GM21723 (cell line): ENCODE results near the gene ZNF506.
A peak's percentile ranks its signal among the peaks of the same experiment; 100 is the strongest.
"Not testable (repeated sequence)": the region's sequence is repeated elsewhere in the genome, so short reads cannot be mapped to it uniquely, and the experiment has no call there.

Experiments
- ATAC-seq: cut with Tn5 transposase; IDR thresholded peaks from one replicate; pipeline ENCODE4 v1.9.1; 2021; ENCODE audit warnings: mild to moderate bottlenecking, moderate library complexity; ENCODE audit not compliant: unreplicated experiment

Gene ZNF506

DNA sequence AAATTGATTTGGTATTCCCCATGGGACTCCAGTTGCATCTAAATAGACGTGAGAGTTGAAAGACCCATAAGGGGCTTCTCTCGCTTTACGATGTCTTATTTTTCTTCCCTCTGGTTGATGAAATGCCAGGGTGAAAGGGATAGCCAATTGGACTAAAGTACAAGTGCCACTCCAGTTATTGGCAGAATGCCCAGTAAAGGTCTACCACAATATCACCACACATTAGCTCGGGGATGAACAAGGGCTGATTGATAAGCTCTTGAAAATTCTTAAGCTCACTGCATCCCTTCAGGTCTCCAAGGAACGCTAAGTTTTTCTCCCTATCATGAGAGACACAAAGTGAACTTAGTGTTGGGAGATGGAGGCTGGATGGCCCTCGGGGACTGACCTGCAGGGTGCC is 39.8 kb downstream of the ZNF506 start:
- not testable (repeated sequence) for ATAC-seq

DNA sequence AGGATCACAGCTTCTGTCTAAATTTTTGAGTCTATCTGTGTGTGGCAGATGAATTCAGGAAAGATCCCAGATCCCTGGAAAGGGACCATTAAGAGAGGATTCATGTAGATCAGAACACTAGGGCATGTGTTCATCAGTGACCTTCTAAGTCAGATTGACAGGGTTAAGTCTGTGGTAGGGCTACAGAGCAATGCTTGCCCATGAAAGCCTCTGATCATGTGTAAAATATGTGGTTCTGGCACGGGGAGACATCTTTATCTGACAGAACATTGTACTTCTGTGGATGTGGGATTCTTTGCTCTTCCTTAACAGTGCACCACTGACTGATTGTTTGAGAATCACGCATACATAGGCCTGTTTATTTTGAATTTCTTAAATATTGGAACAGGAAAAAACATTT is 42.9 kb downstream of the ZNF506 start:
- no peak for ATAC-seq

DNA sequence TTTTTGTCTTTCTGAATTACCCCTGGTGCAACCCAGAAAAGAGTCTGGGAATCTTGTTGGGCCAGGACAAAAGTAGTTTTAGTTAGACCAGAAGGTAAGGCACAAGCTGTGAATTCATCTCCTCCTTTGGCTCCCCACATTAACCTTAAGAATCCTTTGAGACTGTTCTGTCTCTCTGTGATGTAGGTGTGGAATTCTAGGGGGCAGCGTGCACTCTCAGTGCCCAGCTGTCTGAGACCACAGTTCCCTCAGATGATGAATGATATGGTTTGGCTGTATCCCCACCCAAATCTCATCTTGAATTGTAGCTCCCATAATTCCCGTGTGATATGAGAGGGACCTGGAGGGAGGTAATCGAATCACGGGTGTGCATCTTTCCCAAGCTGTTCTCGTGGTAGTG is 43.9 kb downstream of the ZNF506 start:
- no peak for ATAC-seq

DNA sequence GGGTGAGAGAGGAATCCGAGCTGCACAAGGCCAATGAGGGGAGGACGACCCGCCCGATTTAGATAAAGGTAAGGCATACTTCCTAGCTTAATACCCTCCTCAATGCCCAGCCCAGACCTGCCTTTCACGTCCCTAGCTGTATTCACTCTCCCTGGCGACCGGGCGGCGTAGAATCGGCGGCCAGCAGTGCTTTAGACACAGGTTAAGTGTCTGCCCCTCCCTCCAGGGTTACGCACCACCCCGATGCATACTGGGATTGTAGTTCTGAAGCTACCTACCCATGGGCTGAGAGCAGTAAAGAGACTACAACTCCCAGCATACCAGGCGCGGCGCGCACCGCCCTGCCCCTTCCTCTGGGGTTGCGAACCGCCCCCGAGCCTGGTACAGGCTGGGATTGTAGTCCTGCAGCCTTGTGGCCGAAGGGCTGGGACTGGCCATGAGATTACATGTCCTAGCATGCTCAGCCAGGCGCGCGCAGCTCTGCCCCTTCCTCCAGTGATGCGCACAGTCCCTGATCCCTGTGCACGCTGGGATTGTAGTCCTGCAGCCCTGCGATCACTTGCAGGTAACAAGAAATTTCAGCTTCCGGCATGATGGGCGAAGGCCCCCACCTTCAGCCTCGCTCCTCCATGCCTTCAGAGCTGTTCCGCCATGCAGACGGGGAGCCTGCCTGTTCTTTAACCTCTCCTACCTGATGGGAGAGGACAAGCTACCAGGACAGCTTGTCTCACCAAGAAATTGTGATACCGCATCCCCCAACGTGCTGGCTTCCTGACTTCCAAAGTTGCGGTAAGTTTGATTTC is 45.1 kb downstream of the ZNF506 start:
- peak; percentile 97 for ATAC-seq

DNA sequence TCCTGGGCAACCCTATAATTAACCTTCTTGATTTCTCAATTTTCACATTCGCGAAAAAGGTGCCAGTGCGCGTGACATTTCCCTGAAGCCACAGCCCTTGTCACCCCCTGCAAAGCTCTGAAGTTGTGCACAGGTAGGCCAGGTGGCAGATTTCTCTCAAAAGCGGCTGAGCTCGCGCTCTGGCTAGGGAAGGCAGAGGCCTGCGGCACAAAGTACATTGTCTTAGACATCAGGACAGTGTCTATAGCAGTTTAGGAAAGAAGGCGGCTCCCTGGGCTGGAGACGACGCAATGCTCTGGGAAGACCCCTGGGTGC is 45.7 kb downstream of the ZNF506 start:
- ATAC-seq = peak; percentile 25

DNA sequence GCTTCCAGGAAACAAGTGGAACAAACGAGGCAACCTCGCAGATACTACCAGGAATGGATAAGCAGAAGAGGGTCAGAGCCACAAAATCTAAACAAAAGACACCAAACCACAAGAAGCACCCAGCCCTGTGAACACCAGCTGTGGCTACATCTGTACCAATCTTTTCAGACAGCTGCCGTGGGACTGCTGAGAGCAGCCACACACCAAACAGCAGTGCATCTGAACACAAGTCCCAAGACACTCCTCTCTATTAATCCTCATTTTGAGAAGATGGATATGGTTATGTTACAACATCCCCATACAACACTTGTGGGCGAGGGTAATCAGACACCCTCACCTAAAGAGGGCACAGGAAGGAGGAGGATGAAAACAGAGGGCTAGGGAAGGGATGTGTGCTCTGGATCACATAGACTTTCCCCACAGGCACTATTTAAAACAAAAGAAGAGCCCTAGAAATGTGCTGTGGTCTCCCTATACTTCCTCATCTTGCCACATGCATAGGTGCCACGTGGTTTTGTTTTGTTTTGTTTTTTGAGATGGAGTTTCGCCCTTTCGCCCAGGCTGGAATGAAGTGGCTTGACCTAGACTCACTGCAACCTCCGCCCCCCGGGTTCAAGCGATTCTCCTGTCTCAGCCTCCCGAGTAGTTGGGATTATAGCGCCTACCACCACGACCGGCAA is 47.1 kb downstream of the ZNF506 start:
- no peak for ATAC-seq

DNA sequence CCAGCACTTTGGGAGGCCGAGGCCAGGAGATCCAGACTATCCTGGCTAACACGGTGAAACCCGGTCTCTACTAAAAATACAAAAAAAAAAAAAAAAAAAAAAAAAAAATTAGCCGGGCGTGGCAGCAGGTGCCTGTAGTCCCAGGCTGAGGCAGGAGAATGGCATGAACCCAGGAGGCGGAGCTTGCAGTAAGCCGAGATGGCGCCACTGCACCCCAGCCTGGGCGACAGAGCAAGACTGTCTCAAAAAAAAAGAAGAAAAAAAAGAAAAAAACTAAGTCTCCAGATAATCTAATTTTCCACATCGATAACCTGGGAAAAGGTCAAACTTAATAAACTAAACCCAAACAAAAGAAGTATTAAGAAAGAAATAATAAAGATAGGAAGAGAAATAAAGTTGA is 49.6 kb downstream of the ZNF506 start:
- not testable (repeated sequence) for ATAC-seq

DNA sequence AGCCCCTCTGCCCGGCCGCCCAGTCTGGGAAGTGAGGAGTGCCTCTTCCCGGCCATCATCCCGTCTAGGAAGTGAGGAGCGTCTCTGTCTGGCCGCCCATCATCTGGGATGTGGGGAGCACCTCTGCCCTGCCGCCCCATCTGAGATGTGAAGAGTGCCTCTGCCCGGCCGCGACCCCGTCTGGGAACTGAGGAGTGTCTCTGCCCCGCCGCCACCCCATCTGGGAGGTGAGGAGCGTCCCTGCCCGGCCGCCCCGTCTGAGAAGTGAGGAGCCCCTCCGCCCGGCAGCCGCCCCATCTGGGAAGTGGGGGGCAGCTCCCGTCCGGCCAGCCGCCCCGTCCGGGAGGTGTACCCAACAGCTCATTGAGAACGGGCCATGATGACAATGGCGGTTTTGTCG is 51.6 kb downstream of the ZNF506 start:
- not testable (repeated sequence) for ATAC-seq

DNA sequence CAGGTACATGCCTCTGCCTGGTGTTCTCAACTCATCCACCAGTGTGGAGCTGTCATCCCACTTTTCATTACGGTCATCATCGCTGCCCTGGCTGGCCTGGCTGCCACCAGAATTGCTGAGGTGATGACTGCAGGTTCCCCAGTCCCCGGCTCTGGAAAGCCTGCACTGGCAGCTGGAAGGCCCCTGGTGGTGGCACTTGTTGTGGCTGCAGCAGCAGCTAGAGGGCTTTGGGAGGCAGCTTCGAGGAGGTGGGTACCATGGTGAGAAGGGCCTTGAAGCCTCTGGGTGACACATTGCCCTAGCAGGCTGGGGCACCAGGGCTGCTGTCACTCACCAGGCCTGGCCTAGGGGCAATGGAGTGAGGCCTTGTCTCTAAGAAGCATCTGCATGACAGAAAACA is 63.4 kb downstream of the ZNF506 start:
- no peak for ATAC-seq

DNA sequence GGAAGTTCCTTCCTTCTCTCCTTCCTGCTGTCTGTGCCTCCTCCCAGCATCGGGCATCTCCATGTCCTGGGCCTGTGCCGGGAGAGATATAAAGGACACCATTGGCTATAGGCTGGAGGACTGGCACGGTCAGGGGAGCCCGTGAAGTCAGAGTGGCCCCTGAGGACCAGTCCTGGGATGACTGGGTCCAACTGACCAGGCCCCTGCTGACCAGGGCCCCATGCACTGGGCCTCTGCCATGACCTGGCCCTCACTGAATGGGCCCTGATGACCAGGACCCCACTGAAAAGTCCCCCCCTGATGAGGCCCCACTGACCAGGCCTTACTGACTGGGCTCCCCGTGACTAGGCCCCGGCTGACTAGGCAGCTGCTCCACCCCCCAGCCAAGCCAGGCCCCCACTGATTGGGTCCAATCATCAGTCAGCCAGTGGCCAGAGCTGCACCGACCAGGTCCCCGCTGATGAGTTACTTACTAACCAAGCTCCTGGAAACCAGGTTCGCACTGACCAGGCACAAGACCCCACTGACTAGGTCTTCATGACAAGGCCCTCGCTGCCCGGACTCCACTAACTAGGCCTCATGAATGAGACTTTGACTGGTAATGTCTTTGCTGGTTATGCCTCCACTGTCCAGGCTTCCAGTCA is 68.7 kb downstream of the ZNF506 start:
- ATAC-seq = no peak

DNA sequence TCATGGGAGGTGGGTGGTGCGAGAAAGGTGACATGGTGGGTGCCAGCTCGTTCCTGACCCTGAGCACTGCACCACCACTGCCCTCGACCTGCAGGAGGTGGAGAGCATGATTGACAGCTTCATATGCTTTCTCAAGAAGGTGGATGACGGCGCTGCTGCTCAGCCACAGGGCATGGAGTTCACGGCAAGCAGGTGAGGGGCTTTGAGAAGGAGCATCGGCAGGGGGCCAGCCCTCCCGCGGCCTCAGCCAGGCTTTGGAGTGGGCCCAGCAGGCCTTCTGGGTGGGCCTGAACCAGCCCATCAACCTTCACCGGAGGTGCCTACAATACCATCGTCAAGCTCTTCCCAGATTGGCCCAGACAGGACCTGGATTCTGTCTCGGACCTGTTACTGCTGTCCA is 69.7 kb downstream of the ZNF506 start:
- no peak for ATAC-seq

DNA sequence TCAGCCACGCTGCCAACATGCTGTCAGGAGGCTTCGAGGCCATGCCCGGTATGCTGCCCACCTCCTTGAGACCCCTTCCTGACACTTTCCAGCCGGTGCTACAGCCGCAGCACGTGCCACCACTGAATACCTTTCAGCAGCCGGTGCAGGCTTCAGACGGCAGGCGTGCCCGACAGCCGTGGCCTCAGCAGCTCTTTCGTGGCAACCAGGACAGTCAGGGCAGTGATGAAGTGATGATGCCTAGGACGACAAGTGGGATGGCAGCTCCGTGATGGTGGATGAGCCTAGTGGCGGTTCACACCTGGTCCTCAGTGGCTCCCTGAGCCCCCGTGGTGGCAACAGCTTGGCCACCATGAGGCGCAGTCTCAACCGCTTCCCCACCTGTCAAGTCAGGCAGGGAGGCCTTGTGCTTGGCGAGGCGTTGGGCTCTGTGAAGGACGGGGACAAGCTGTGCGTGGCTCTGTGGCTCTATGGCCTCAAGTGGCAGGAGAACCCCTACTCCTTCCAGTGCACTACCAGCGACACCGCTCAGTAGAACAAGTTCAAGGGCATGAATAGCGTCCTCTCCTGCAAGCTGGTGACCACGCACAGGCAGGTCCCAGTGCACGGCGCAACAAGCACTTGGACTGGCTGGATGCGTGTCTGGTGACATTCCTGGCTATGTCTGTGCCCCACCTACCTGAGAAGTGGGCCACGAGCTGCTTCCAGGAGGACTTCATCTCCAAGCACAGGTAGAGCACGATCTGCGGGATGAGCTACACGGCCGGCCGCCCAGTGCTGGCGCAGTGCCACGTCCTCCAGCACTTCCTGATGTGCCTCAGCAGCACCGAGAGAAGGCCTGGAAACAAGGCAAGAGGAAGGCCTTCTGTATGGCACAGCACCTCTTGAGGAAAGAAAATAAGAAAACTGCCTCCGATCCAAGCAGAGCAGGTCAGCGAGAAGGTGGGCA is 70.4 kb downstream of the ZNF506 start:
- ATAC-seq = no peak

DNA sequence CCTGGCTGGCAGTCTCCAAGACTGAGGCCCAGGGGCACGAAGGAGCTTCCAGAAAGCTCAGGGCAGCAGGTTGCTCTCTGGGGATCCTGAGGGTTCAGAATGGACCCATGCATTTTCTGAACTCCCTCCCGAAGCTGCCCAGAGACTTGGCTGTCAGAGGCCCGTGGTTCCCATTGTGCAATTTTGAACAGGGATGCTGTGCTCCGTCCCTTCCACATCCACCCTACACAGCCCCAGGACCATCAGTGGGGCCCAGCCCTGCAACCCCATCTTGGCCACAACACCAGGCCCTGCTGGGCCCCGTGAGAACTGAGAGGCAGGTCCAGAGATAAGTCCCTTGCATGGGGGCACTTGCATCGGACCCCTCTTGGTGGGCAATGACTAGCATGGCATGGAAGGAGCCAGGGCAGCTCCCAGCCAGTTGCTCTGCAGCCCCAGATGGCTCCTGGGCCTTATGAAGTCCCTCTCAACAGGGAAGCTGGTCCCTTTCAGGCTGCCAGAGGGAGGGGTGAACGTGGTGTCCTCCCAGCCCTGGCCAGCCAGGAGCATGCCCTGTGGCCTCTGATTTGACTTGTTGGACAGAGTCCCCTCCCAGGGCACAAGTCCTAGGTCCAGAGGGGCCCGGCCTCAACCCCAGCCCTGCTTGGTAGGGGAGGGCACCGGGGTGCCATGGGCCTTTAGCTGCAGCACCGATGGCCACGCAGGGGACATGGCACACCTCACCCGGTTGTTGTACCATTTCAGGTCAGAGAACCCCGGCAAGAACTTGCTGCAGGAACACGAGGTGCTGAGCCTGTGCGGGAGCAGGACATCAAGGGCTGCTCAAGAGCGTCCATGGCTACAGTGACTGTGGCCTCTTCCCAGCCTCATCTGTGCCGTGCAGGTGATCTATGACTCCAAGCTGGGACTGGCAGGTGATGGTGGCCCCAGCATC is 71.4 kb downstream of the ZNF506 start:
- ATAC-seq = no peak

DNA sequence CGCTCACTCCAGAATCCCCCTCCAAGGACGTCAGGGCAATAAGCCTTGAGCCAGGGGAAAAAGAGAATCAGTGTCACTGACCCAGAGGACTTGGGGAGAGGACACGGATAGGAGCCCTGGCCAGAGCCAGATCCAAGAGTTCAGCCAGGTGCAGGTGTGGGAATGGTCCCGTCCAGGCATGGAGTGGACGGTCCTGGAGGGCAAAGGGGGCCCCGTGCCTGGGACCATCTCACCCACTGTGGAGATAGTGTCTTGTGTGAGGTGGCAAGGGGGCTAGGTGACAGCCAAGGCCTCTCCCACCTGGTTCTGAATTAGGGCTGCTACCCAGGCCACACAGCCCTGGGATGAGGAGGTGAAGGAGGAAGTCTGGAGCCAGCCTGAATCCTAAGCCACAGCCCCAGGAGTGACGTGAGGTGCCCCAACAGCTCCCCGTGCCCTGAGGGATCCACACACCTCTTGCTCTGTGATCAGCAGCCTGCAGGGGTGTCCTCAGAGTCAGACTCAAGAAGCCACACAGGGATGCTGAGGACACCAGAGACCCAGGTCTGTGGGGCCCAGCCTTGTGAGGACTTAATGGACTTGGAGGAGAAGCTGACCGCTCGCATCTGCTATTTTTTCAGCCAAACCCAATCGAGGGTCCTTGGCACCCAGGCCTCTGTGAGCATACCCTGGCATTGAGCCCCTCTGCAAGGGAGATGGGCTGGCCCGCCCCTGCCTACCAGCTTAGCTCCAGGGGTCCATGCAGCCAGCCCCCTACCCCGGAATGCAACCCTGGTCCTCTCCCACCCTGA is 72.2 kb downstream of the ZNF506 start:
- no peak for ATAC-seq

DNA sequence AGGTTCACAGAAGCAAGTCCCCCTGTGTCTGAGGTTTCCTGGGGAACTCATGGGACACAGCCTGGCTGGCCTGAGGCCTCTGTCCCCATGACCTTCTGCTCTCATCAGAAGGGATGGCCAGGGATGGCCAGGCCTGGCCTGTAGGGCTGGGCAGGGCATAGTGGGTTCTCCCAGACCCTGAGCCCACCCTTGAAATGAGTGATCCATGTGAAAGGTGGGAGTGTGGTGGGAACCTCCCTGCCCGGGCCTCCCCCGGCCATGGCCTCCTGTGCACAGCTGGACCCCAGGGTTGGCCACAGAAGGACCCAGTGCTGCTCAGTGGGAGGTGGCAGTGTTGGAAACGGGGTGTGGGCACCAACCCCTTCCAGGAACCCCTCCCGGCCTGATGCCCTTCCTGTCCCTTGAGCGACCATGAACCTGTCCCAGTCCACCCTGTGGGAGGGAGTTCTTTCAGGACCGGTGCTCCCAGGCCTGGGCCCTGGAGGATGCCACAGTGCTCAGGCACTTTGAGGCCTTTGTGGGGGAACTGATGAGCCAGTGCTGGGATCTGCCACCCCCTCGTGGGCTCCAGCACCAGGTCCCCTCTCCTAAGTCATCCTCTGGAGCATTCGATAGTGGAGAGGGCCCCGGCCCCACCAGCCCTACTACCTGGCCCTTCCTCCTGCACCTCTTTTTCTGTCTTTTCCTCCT is 73.2 kb downstream of the ZNF506 start:
- ATAC-seq = no peak

DNA sequence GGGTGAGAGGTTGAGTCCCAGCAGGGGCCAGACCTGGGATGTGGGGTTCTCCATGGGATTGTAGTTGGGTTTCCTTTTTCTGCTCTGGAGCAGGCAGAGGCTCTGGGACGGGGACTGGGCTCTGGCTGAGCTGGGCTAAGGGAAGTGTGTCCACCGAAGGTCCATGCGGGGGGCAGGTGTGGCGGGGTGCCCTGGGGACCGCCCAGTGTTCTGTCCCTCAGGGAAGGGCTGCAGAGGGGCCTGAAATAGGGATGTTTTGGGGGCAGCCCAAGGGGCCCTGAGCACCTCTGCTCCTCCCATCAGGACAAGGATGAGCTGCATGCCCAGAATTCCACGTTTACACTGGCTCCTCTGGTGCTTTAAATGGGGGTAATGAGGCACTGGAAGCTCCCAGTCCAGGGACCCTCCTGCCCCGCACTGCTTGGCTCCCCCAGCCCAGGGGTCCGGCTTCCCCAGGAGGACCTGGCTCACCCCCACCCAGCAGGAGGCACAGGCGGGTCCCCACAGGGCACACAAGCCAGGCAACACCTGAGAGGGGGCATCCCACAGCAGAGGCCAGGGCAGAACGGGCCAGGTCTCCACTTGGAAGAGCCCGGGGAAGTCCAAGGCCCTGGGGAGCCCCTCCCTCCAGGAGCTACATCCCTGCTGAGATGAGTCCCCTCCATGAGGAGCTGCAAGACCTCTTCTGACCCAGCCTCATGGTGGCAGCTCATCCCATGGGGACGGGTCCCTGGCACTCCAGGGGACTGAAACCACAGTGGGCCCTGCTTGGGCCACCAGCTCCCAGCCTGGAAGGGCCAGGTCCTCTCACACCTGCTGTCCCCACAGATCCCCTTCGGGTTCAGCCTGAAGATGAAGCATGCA is 74.0 kb downstream of the ZNF506 start:
- no peak for ATAC-seq

DNA sequence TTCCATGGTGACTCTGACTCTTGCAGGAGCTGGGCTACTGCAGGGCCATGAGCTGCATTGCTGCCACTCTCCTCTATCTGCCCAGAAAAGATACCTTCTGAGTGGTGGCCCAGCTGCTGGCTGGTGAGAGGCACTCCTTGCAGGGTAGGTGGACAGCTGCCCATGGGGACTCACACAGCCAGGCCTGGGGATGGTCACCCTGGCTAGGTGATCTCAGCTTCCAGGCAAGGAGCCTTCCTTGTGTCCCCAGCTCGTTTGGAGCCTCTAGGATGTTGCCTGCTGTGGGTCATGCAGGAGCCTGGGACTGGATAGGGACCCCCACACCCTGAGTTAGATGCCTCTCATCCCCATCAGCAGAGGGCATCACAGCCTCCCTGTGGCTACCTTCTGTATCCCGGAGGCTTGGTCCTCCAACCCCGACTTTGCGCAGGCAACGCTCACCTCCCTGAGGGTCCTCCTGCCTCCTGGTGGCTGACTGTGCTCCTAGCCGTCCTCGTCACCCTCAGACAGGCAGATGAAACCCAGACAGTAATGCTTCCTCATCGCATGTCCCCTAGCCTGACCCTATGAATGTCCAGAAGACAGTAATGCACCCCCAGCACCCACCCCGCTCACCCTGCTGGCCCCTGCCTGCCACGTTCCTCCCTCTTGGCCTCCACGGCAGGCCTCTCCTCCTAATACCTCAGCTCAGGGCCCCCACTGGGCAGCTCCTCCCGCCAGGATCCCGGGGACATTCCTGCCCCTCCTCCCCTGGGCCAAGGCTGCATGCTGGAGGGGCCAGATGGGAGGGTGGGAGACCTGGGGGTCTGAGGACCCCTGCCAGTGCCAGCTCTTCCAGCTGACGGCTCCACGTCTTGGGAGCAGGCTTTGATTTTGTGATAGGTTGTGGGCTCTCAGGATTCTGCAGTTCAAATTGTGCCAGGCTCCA is 75.0 kb downstream of the ZNF506 start:
- no peak for ATAC-seq
